ENCODE measurements around the gene MAP1B.
A peak's percentile ranks its signal among the peaks of the same experiment; 100 is the strongest.
"Not testable (repeated sequence)": the region's sequence is repeated elsewhere in the genome, so short reads cannot be mapped to it uniquely, and the experiment has no call there.

MAP1B gene

GRCh38 chr5:72166070-72166979 is 59.0 kb downstream of the MAP1B start:
- no peak for DNase-seq

GRCh38 chr5:72167257-72167656 is 60.0 kb downstream of the MAP1B start:
- no peak for DNase-seq

GRCh38 chr5:72167804-72168203 is 60.5 kb downstream of the MAP1B start:
- no peak for DNase-seq

GRCh38 chr5:72170101-72170500 is 62.8 kb downstream of the MAP1B start:
- DNase-seq, result no peak

- DNase-seq, result not testable (repeated sequence)
Measured at GRCh38 chr5:72171181-72171580, 63.9 kb downstream of the MAP1B start.

- peak; percentile 31 for DNase-seq
Measured at GRCh38 chr5:72171667-72172066, 64.4 kb downstream of the MAP1B start.

GRCh38 chr5:72172786-72173185 is 65.5 kb downstream of the MAP1B start:
- no peak for DNase-seq

GRCh38 chr5:72177538-72177937 is 70.3 kb downstream of the MAP1B start:
- no peak for DNase-seq

GRCh38 chr5:72179028-72179815 is 71.9 kb downstream of the MAP1B start:
- no peak for DNase-seq

GRCh38 chr5:72179816-72180440 is 72.7 kb downstream of the MAP1B start:
- no peak for DNase-seq

- no peak for DNase-seq
Measured at GRCh38 chr5:72180925-72181324, 73.7 kb downstream of the MAP1B start.

- no peak for DNase-seq
Measured at GRCh38 chr5:72182686-72183085, 75.4 kb downstream of the MAP1B start.

GRCh38 chr5:72183101-72183520 is 75.8 kb downstream of the MAP1B start:
- DNase-seq, result no peak

GRCh38 chr5:72184408-72184807 is 77.1 kb downstream of the MAP1B start:
- DNase-seq, result no peak

GRCh38 chr5:72185496-72186329 is 78.4 kb downstream of the MAP1B start:
- DNase-seq, result no peak

- peak; percentile 16 for DNase-seq
Measured at GRCh38 chr5:72187388-72188075, 80.3 kb downstream of the MAP1B start.

GRCh38 chr5:72188166-72188565 is 80.9 kb downstream of the MAP1B start:
- no peak for DNase-seq

GRCh38 chr5:72189146-72189545 is 81.9 kb downstream of the MAP1B start:
- no peak for DNase-seq

- no peak for DNase-seq
Measured at GRCh38 chr5:72191404-72191803, 84.1 kb downstream of the MAP1B start.

- DNase-seq, result peak; percentile 22
Measured at GRCh38 chr5:72194846-72195245, 87.6 kb downstream of the MAP1B start.

- no peak for DNase-seq
Measured at GRCh38 chr5:72195581-72195980, 88.3 kb downstream of the MAP1B start.

GRCh38 chr5:72197393-72197792 is 90.1 kb downstream of the MAP1B start:
- peak; percentile 12 for DNase-seq
